ENCODE results near the gene ZNF330. TPM values are rescaled to one million over a fixed set of nuclear protein-coding genes. Genes with fewer than 3 reads are reported as not detected.

ZNF330 gene
- total RNA-seq, 1 experiment from 2014 or later = 18.9 TPM

GRCh38 chr4:141229408-141230101 is 8.9 kb downstream of the ZNF330 start:
- TF ChIP-seq SIN3A (IDR thresholded peaks at IDR 0.05; ENCODE audit: borderline replicate concordance, insufficient read depth, low read depth, low read length) (no peak), TCF7L2 (IDR thresholded peaks at IDR 0.05; ENCODE audit: low read depth, low read length) (no peak), POLR2AphosphoS5 (IDR thresholded peaks at IDR 0.05; ENCODE audit: low read depth, low read length) (no peak), CTCF (IDR thresholded peaks at IDR 0.05) (no peak), REST (IDR thresholded peaks at IDR 0.05; ENCODE audit: insufficient read depth in 1 of 2, low read depth in 2 of 2, low read length in 1 of 2) (no peak)
- Histone ChIP-seq H3K36me3 (ENCODE audit: control insufficient read depth, insufficient read depth, low read length) (peaks cover 14% of the 10 kb centered on the region; the same call in 1 of the 2 replicates), H3K4me1 (ENCODE audit: control insufficient read depth, insufficient read depth, low read length) (no peaks in the 10 kb centered on the region), H3K27ac (ENCODE audit: low read length) (no peak overlapping the region), H3K4me3 (ENCODE audit: low read depth in 2 of 2, low read length in 2 of 2) (no peak overlapping the region), H3K27me3 (ENCODE audit: control insufficient read depth, insufficient read depth, low read length) (no peaks in the 10 kb centered on the region), H3K9me3 (ENCODE audit: control insufficient read depth, insufficient read depth, low read depth, low read length) (no peaks in the 10 kb centered on the region)
- POLR2A ChIA-PET = no interaction called here
- in situ Hi-C loops (cut with HindIII; ENCODE audit: low pct_unique_long_range_greater_than_20kb, low sequenced_read_pairs) = no loop called here
- ATAC-seq = no peak
- intact Hi-C loops (cut with micrococcal nuclease; ENCODE audit: unreplicated experiment) = no loop called here
- CTCF ChIA-PET = no interaction called here
- no TSS peak for BruUV-seq (replicated peaks)
- no peak for DNase-seq (ENCODE audit: low read depth, low spot score)

GRCh38 chr4:141233673-141234072 is 13.0 kb downstream of the ZNF330 start:
- Histone ChIP-seq H3K4me3 (ENCODE audit: low read depth in 2 of 2, low read length in 2 of 2) (no peak overlapping the region), H3K4me1 (ENCODE audit: control insufficient read depth, insufficient read depth, low read length) (no peaks in the 10 kb centered on the region), H3K9me3 (ENCODE audit: control insufficient read depth, insufficient read depth, low read depth, low read length) (no peaks in the 10 kb centered on the region), H3K27me3 (ENCODE audit: control insufficient read depth, insufficient read depth, low read length) (no peaks in the 10 kb centered on the region), H3K27ac (ENCODE audit: low read length) (no peak overlapping the region), H3K36me3 (ENCODE audit: control insufficient read depth, insufficient read depth, low read length) (peaks cover 14% of the 10 kb centered on the region; the same call in 1 of the 2 replicates)
- ChIA-PET CTCF (no interaction called here), POLR2A (no interaction called here)
- BruUV-seq (replicated peaks) = TSS peak; percentile 72
- in situ Hi-C loops (cut with HindIII; ENCODE audit: low pct_unique_long_range_greater_than_20kb, low sequenced_read_pairs) (no loop called here), intact Hi-C loops (cut with micrococcal nuclease; ENCODE audit: unreplicated experiment) (no loop called here)
- TF ChIP-seq POLR2AphosphoS5 (IDR thresholded peaks at IDR 0.05; ENCODE audit: low read depth, low read length) (no peak), REST (IDR thresholded peaks at IDR 0.05; ENCODE audit: insufficient read depth in 1 of 2, low read depth in 2 of 2, low read length in 1 of 2) (no peak), CTCF (IDR thresholded peaks at IDR 0.05) (no peak), TCF7L2 (IDR thresholded peaks at IDR 0.05; ENCODE audit: low read depth, low read length) (no peak), SIN3A (IDR thresholded peaks at IDR 0.05; ENCODE audit: borderline replicate concordance, insufficient read depth, low read depth, low read length) (no peak)
- DNase-seq (ENCODE audit: low read depth, low spot score) (no peak), ATAC-seq (no peak)
